Left lung (tissue), 10 donors: ENCODE data around the gene WDR90. TPM values are rescaled to one million over a fixed set of nuclear protein-coding genes. Genes with fewer than 3 reads are reported as not detected.

Source experiments
- ATAC-seq: fragments of 200-7000 bp; cut with Tn5 transposase; one replicate; pipeline ENCODE4 v1.9.1; 2020; ENCODE audit warnings: moderate library complexity
- DNase-seq, 4 donors: peaks; one replicate each; pipeline ENCODE4 v3.0.0-alpha.2; 2013 to 2020
- H3K27ac ChIP-seq, 2 donors: fragments of 200-600 bp; sonication (generic) in 1 of 2; one replicate each; pipeline versions ENCODE4 v1.5.0 to v1.8.0; 2020 to 2021
- H3K27me3 ChIP-seq, 2 donors: fragments of 200-600 bp; sonication (generic) in 1 of 2; one replicate each; pipeline versions ENCODE4 v1.5.0 to v1.8.0; 2020 to 2021
- H3K36me3 ChIP-seq, 2 donors: fragments of 200-600 bp; sonication (generic) in 1 of 2; one replicate each; pipeline versions ENCODE4 v1.5.0 to v1.8.0; 2020 to 2021
- H3K4me1 ChIP-seq, 2 donors: fragments of 200-600 bp; one replicate each; pipeline ENCODE4 v1.8.0; 2021
- H3K4me3 ChIP-seq, 2 donors: fragments of 200-600 bp; sonication (generic) in 1 of 2; one replicate each; pipeline versions ENCODE4 v1.5.0 to v1.8.0; 2020 to 2021; ENCODE audit warnings: mild to moderate bottlenecking in 1 of 2
- H3K9me3 ChIP-seq, 2 donors: fragments of 200-600 bp; sonication (generic) in 1 of 2; one replicate each; pipeline versions ENCODE4 v1.5.0 to v1.8.0; 2020 to 2021
- CTCF ChIP-seq, 2 donors: fragments of 200-600 bp; sonication (generic) in 1 of 2; IDR thresholded peaks; one replicate each; pipeline versions ENCODE4 v1.5.0 to v1.8.0; 2021; ENCODE audit warnings: antibody characterized with exemption in 2 of 2
- intact Hi-C, 2 donors: fragments of 100-400 bp; cut with DNase I; formaldehyde crosslinking; loops; one replicate each; pipeline versions ENCODE4 v1.11.2 to v1.14.2; 2022
- polyA plus RNA-seq, 6 donors: library from polyadenylated mRNA; unstranded; fragments of 120-200 nt; gene quantifications; one replicate each; pipeline ENCODE4 v1.2.1, GENCODE V29; 2013; ENCODE audit not compliant: insufficient read length in 6 of 6
- total RNA-seq, 2 donors: library from RNA; stranded (reverse); fragmentation: NEBNext Ultra II Directional; extraction: Animal tissue kit (Norgen Biotek cat#: 25700); gene quantifications; one replicate each; pipeline ENCODE4 v1.2.1, GENCODE V29; 2021
- donor health status: DM: no; HTN: yes; CAD: no.
- donor health status: DM: no; HTN: no; CAD: no.

WDR90 gene
- total and polyA plus RNA-seq, 8 donors, result 27.3 to 63.0 (median 41.4) TPM

- DNase-seq, result no peak
- Histone ChIP-seq H3K36me3 (peaks cover 0 to 56% of the 10 kb centered on the region in 2 donors), H3K9me3 (no peaks in the 10 kb centered on the region), H3K27me3 (peaks cover 0 to 33% of the 10 kb centered on the region in 2 donors), H3K4me1 (peaks cover 11 to 40% of the 10 kb centered on the region in 2 donors), H3K27ac (no peak overlapping the region), H3K4me3 (no peak overlapping the region)
- no peak for TF ChIP-seq CTCF (IDR thresholded peaks at IDR 0.05)
- ATAC-seq, result no peak
- intact Hi-C loops, result no loop called here
Observed at GRCh38 chr16:673399-673991, 24.3 kb downstream of the WDR90 start.

GRCh38 chr16:674214-674881, 25.2 kb downstream of the WDR90 start:
- Histone ChIP-seq H3K27me3 (peaks cover 0 to 33% of the 10 kb centered on the region in 2 donors), H3K9me3 (no peaks in the 10 kb centered on the region), H3K4me3 (no peak overlapping the region), H3K36me3 (peaks cover 0 to 54% of the 10 kb centered on the region in 2 donors), H3K27ac (no peak overlapping the region), H3K4me1 (peaks cover 9 to 34% of the 10 kb centered on the region in 2 donors)
- no peak for DNase-seq
- intact Hi-C loops, result no loop called here
- TF ChIP-seq CTCF (IDR thresholded peaks at IDR 0.05), result no peak
- no peak for ATAC-seq

GRCh38 chr16:674968-675883, 26.1 kb downstream of the WDR90 start, which contains the start of gene RHBDL1:
Gene RHBDL1 (plus strand): TSS chr16:675671. CDS start chr16:675791, 120 bp downstream.
- ATAC-seq (no peak), DNase-seq (no peak)
- intact Hi-C loops, result no loop called here

GRCh38 chr16:675884-676564, 26.9 kb downstream of the WDR90 start:
- Histone ChIP-seq H3K27me3 (peaks cover 0 to 33% of the 10 kb centered on the region in 2 donors), H3K4me3 (no peak overlapping the region), H3K36me3 (peaks cover 0 to 38% of the 10 kb centered on the region in 2 donors), H3K27ac (no peak overlapping the region), H3K9me3 (no peaks in the 10 kb centered on the region), H3K4me1 (peaks cover 14 to 38% of the 10 kb centered on the region in 2 donors)
- intact Hi-C loops, result no loop called here
- no peak for TF ChIP-seq CTCF (IDR thresholded peaks at IDR 0.05)
- DNase-seq, result no peak
- ATAC-seq, result no peak

More at GRCh38 chr16:674968-675883, 26.1 kb downstream of the WDR90 start, which contains the start of gene RHBDL1:
- Histone ChIP-seq H3K27me3 (peaks cover 0 to 33% of the 10 kb centered on the region in 2 donors), H3K4me3 (no peak within 1 kb of the TSS), H3K4me1 (peaks cover 11 to 34% of the 10 kb centered on the region in 2 donors), H3K27ac (no peak within 1 kb of the TSS), H3K9me3 (no peaks in the 10 kb centered on the region), H3K36me3 (peaks cover 0 to 45% of the 10 kb centered on the region in 2 donors)
- TF ChIP-seq CTCF (IDR thresholded peaks at IDR 0.05), result no peak
